ENCODE measurements around the gene RFC2.

DNA sequence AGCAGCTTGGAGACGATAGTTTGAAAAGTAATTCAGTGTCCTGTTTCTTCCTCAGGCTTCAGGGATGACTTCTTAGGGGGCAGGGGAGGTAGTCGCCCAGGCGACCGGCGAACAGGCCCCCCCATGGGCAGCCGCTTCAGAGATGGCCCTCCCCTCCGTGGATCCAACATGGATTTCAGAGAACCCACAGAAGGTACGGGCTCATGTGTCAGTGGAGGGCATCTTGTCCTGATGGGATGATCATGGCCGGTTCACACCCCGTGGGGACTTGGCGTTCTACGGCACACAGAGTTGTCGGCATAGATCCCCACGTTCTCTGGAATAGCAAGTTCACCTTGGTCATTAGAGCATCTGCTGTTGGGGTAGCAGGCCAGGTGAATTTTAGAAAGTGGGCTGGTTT is 59.5 kb downstream of the RFC2 start:
- TF ChIP-seq, protein P1, sequence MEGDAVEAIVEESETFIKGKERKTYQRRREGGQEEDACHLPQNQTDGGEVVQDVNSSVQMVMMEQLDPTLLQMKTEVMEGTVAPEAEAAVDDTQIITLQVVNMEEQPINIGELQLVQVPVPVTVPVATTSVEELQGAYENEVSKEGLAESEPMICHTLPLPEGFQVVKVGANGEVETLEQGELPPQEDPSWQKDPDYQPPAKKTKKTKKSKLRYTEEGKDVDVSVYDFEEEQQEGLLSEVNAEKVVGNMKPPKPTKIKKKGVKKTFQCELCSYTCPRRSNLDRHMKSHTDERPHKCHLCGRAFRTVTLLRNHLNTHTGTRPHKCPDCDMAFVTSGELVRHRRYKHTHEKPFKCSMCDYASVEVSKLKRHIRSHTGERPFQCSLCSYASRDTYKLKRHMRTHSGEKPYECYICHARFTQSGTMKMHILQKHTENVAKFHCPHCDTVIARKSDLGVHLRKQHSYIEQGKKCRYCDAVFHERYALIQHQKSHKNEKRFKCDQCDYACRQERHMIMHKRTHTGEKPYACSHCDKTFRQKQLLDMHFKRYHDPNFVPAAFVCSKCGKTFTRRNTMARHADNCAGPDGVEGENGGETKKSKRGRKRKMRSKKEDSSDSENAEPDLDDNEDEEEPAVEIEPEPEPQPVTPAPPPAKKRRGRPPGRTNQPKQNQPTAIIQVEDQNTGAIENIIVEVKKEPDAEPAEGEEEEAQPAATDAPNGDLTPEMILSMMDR (IDR thresholded peaks at IDR 0.05), result no peak
- TF ChIP-seq EZH2phosphoT487 (IDR thresholded peaks at IDR 0.05), result no peak
- no peak for TF ChIP-seq EZH2 (IDR thresholded peaks at IDR 0.05)
